ENCODE data around the gene FAM78A. TPM values are rescaled to one million over a fixed set of nuclear protein-coding genes. Genes with fewer than 3 reads are reported as not detected.

The FAM78A gene
- total and polyA plus RNA-seq, 2 donors (not counting 1 experiment from before 2014, with no cell fraction given), result 42.9 to 58.3 TPM

- WGBS (ENCODE audit: insufficient coverage), result 78% methylated on average over 11 of the region's 19 CpGs
- DNase-seq (no peak), ATAC-seq (ENCODE audit: low read depth) (no peak)
- H4K20me1 ChIP-seq (ENCODE audit: control insufficient read depth, insufficient read depth, low read length, poor library complexity, severe bottlenecking), result peaks cover 8% of the 10 kb centered on the region
- H3K36me3 ChIP-seq (replicated peaks in 1 of 2; ENCODE audit: control extremely low read depth in 1 of 2, control insufficient read depth in 1 of 2, extremely low read depth in 1 of 2, insufficient read depth in 2 of 2, low read length in 1 of 2), result no peaks in the 10 kb centered on the region
- Mint-ChIP-seq H3K9me3 (ENCODE audit: insufficient read depth) (no peaks in the 10 kb centered on the region), H3K4me1 (peaks cover 27% of the 10 kb centered on the region), H3K27me3 (peaks cover 10% of the 10 kb centered on the region), H3K27ac (no peak overlapping the region), H3K4me3 (peak overlapping the region; percentile 29)
- no peaks in the 10 kb centered on the region for H3K9me3 ChIP-seq (ENCODE audit: control extremely low read depth in 1 of 3, control insufficient read depth in 2 of 3, insufficient read depth in 1 of 3, low read length in 2 of 3)
- H3K4me3 ChIP-seq (ENCODE audit: control extremely low read depth in 1 of 5, extremely low read depth in 1 of 5, insufficient read depth in 1 of 5, low read depth in 2 of 5, low read length in 4 of 5), result no peak overlapping the region
- H3K27me3 ChIP-seq (replicated peaks in 1 of 4; ENCODE audit: control extremely low read depth in 1 of 4, control insufficient read depth in 3 of 4, insufficient read depth in 4 of 4, low read length in 3 of 4), result peaks cover 0 to 17% (median 5%) of the 10 kb centered on the region in 4 experiments
- intact Hi-C loops (cut with micrococcal nuclease), result loop anchor here (5.0 to 10.0 kb wide), 2 partner anchors 55 to 962 kb away; no protein-coding TSS in a partner anchor
- POLR2A ChIA-PET, result no interaction called here
- peaks cover 18 to 25% of the 10 kb centered on the region in 2 donors for H3K4me1 ChIP-seq (ENCODE audit: control insufficient read depth in 2 of 2, insufficient read depth in 2 of 2, low read length in 2 of 2)
- no peak overlapping the region for H2AFZ ChIP-seq (ENCODE audit: insufficient read depth, low read depth, low read length, poor library complexity, severe bottlenecking)
- no peak overlapping the region for H3K4me2 ChIP-seq (replicated peaks; ENCODE audit: low read depth, low read length, poor library complexity, severe bottlenecking)
- TF ChIP-seq CTCF (IDR thresholded peaks at IDR 0.05), result no peak
- no peak for TF ChIP-seq EZH2 (IDR thresholded peaks at IDR 0.05; ENCODE audit: borderline replicate concordance, insufficient read depth, low read depth, low read length, poor library complexity, severe bottlenecking)
- no peak overlapping the region for H3K27ac ChIP-seq (ENCODE audit: low read length in 2 of 2)
- CTCF ChIA-PET, result interaction anchor here (1.4 to 3.0 kb wide), 2 partner anchors 56 to 100 kb away, joined by 3 to 15 read pairs; no protein-coding TSS in a partner anchor
- peaks cover 14% of the 10 kb centered on the region for H3K79me2 ChIP-seq (ENCODE audit: control insufficient read depth, insufficient read depth, low read length)
- H3K9ac ChIP-seq (ENCODE audit: low read length), result no peak overlapping the region
Measured at GRCh38 chr9:131279863-131280570, 3.7 kb upstream of the FAM78A start.

Measured in B cell (primary cell).